Measurements from ENCODE around the gene MEIS3.
"Not testable (repeated sequence)": the region's sequence is repeated elsewhere in the genome, so short reads cannot be mapped to it uniquely, and the experiment has no call there.

The MEIS3 gene

DNA sequence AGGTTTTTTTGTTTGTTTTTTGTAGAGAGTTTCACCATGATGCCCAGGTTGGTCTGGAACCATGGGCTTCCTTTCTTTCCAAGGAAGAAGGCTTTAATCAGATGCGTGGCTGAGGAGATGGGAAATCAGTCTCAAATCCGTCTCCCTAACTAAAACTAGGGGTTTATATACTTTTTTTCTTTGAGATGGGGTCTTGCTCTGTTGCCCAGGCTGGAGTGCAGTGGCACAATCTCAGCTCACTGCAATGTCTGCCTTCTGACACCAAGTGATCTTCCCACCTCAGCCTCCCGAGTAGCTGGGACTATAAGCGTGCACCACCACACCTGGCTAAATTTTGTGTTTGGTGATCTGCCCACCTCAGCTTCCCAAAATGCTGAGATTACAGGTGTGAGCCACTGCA, 34.8 kb downstream of the MEIS3 start:
- whole genome bisulfite sequencing, 2 donors (ENCODE audit: extremely low coverage in 2 of 2, insufficient read length in 2 of 2, insufficient replicate concordance in 1 of 2) = no CpG with 5 or more reads among the region's 4 CpGs

DNA sequence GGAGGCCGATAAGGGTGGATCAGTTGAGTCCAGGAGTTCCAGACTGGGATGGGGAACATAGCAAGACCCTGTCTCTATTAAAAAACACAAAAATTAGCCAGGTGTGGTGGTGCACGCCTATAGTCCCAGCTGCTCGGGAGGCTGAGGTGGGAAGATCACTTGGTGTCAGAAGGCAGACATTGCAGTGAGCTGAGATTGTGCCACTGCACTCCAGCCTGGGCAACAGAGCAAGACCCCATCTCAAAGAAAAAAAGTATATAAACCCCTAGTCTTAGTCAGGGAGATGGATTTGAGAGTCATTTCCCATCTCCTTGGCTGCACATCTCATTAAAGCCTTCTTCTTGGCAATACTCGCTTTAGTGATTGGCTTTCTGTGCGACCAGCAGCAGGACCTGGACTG, 35.4 kb downstream of the MEIS3 start:
- not testable (repeated sequence) for H2BK5ac ChIP-seq (ENCODE audit: low read length); H3K9me3 ChIP-seq (replicated peaks in 1 of 2; ENCODE audit: control insufficient read depth in 2 of 2, insufficient read depth in 1 of 2, low read depth in 1 of 2, low read length in 2 of 2); H3K4me2 ChIP-seq (ENCODE audit: insufficient read depth, low read length, poor library complexity, severe bottlenecking); H3K4me1 ChIP-seq (ENCODE audit: control insufficient read depth in 2 of 2, insufficient read depth in 1 of 2, low read depth in 1 of 2, low read length in 2 of 2); H2BK120ac ChIP-seq (ENCODE audit: low read depth, low read length); H3K9ac ChIP-seq (ENCODE audit: low read depth, low read length, poor library complexity); H2AK5ac ChIP-seq (ENCODE audit: low read depth, low read length); H3K4ac ChIP-seq (ENCODE audit: low read length); H3K23ac ChIP-seq (ENCODE audit: low read depth, low read length, poor library complexity); H3K4me3 ChIP-seq (ENCODE audit: low read length in 2 of 2); DNase-seq (ENCODE audit: low spot score); H2AFZ ChIP-seq (ENCODE audit: low read length); H3K27ac ChIP-seq (replicated peaks; ENCODE audit: low read length); H3K79me1 ChIP-seq (ENCODE audit: low read depth, low read length); H4K91ac ChIP-seq (ENCODE audit: low read depth, low read length, poor library complexity); H3K14ac ChIP-seq (ENCODE audit: low read length); H3K27me3 ChIP-seq (ENCODE audit: control insufficient read depth in 3 of 3, insufficient read depth in 3 of 3, low read depth in 1 of 3, low read length in 3 of 3); H2BK12ac ChIP-seq (ENCODE audit: low read length); H2BK15ac ChIP-seq (ENCODE audit: low read length); H4K8ac ChIP-seq (ENCODE audit: low read depth, low read length); H3K18ac ChIP-seq (ENCODE audit: low read length)
- no CpG with 5 or more reads among the region's 5 CpGs for WGBS, 2 donors (ENCODE audit: extremely low coverage in 2 of 2, insufficient read length in 2 of 2, insufficient replicate concordance in 1 of 2)
- peaks cover 23 to 41% of the 10 kb centered on the region in 2 donors for H3K36me3 ChIP-seq (replicated peaks in 1 of 2; ENCODE audit: control insufficient read depth in 2 of 2, insufficient read depth in 2 of 2, low read length in 2 of 2)

More for the DNA sequence above, 34.8 kb downstream of the MEIS3 start:
- not testable (repeated sequence) for H2BK12ac ChIP-seq (ENCODE audit: low read length); H2BK5ac ChIP-seq (ENCODE audit: low read length); H3K14ac ChIP-seq (ENCODE audit: low read length); H3K9ac ChIP-seq (ENCODE audit: low read depth, low read length, poor library complexity); H3K23ac ChIP-seq (ENCODE audit: low read depth, low read length, poor library complexity); H2AFZ ChIP-seq (ENCODE audit: low read length); H3K27me3 ChIP-seq (ENCODE audit: control insufficient read depth in 3 of 3, insufficient read depth in 3 of 3, low read depth in 1 of 3, low read length in 3 of 3); H3K18ac ChIP-seq (ENCODE audit: low read length); H4K91ac ChIP-seq (ENCODE audit: low read depth, low read length, poor library complexity); H3K4ac ChIP-seq (ENCODE audit: low read length); H3K4me1 ChIP-seq (ENCODE audit: control insufficient read depth in 2 of 2, insufficient read depth in 1 of 2, low read depth in 1 of 2, low read length in 2 of 2); H3K27ac ChIP-seq (replicated peaks; ENCODE audit: low read length); H3K9me3 ChIP-seq (replicated peaks in 1 of 2; ENCODE audit: control insufficient read depth in 2 of 2, insufficient read depth in 1 of 2, low read depth in 1 of 2, low read length in 2 of 2); H3K79me1 ChIP-seq (ENCODE audit: low read depth, low read length); H3K4me2 ChIP-seq (ENCODE audit: insufficient read depth, low read length, poor library complexity, severe bottlenecking); H2AK5ac ChIP-seq (ENCODE audit: low read depth, low read length); DNase-seq (ENCODE audit: low spot score); H4K8ac ChIP-seq (ENCODE audit: low read depth, low read length); H3K4me3 ChIP-seq (ENCODE audit: low read length in 2 of 2); H2BK120ac ChIP-seq (ENCODE audit: low read depth, low read length); H2BK15ac ChIP-seq (ENCODE audit: low read length)
- H3K36me3 ChIP-seq (replicated peaks in 1 of 2; ENCODE audit: control insufficient read depth in 2 of 2, insufficient read depth in 2 of 2, low read length in 2 of 2) = peaks cover 23 to 36% of the 10 kb centered on the region in 2 donors

DNA sequence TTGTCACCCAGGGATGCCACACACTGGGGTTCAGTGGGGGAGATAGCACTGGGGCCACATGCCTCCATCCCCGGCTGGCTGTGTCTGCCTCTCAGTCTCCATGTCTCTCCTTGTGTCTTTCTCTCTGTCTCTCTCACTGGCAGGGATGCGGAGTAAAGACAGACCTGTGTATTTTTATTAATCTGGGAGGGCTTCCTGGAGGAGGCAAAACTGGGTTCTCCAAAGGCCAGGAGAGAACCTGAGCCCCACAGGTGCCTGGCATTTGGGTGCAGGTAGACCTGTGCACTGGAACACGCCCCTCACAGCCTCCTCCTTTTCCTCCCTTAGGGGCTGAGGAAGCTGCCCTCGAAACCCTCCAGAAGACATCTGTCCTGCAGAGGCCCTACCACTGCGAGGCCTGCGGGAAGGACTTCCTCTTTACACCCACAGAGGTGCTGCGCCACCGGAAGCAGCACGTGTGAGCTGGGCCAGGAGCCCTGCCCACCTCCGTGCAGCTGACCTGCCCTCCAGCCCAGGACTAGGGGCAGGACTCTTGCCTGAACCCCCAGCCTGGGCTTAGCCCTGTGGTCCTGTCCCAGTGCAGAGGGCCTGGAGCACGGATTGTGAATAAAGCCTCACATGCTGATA, 37.6 kb downstream of the MEIS3 start:
- Histone ChIP-seq H2BK120ac (ENCODE audit: low read depth, low read length) (no peak overlapping the region), H3K4me1 (ENCODE audit: control insufficient read depth in 2 of 2, insufficient read depth in 1 of 2, low read depth in 1 of 2, low read length in 2 of 2) (no peaks in the 10 kb centered on the region), H3K36me3 (replicated peaks in 1 of 2; ENCODE audit: control insufficient read depth in 2 of 2, insufficient read depth in 2 of 2, low read length in 2 of 2) (peaks cover 36 to 59% of the 10 kb centered on the region in 2 donors), H4K91ac (ENCODE audit: low read depth, low read length, poor library complexity) (no peak overlapping the region), H2BK12ac (ENCODE audit: low read length) (no peak overlapping the region), H3K79me1 (ENCODE audit: low read depth, low read length) (peaks cover 9% of the 10 kb centered on the region), H3K4me3 (ENCODE audit: low read length in 2 of 2) (no peak overlapping the region), H2AK5ac (ENCODE audit: low read depth, low read length) (no peak overlapping the region), H3K9me3 (replicated peaks in 1 of 2; ENCODE audit: control insufficient read depth in 2 of 2, insufficient read depth in 1 of 2, low read depth in 1 of 2, low read length in 2 of 2) (no peaks in the 10 kb centered on the region), H4K8ac (ENCODE audit: low read depth, low read length) (no peak overlapping the region), H3K27me3 (ENCODE audit: control insufficient read depth in 3 of 3, insufficient read depth in 3 of 3, low read depth in 1 of 3, low read length in 3 of 3) (no peaks in the 10 kb centered on the region), H3K23ac (ENCODE audit: low read depth, low read length, poor library complexity) (no peak overlapping the region), H2BK15ac (ENCODE audit: low read length) (no peak overlapping the region), H2AFZ (ENCODE audit: low read length) (no peak overlapping the region), H3K4ac (ENCODE audit: low read length) (no peak overlapping the region), H3K4me2 (ENCODE audit: insufficient read depth, low read length, poor library complexity, severe bottlenecking) (no peak overlapping the region), H3K27ac (replicated peaks; ENCODE audit: low read length) (no peak overlapping the region), H3K9ac (ENCODE audit: low read depth, low read length, poor library complexity) (peak overlapping the region; percentile 9), H3K14ac (ENCODE audit: low read length) (no peak overlapping the region), H2BK5ac (ENCODE audit: low read length) (no peak overlapping the region), H3K18ac (ENCODE audit: low read length) (no peak overlapping the region)
- no CpG with 5 or more reads among the region's 11 CpGs for WGBS, 2 donors (ENCODE audit: extremely low coverage in 2 of 2, insufficient read length in 2 of 2, insufficient replicate concordance in 1 of 2)
- no peak for DNase-seq (ENCODE audit: low spot score)

GRCh38 chr19:47381121-47381520, 38.2 kb downstream of the MEIS3 start:
- no CpG with 5 or more reads among the region's 14 CpGs for whole genome bisulfite sequencing, 2 donors (ENCODE audit: extremely low coverage in 2 of 2, insufficient read length in 2 of 2, insufficient replicate concordance in 1 of 2)
- H3K36me3 ChIP-seq (replicated peaks in 1 of 2; ENCODE audit: control insufficient read depth in 2 of 2, insufficient read depth in 2 of 2, low read length in 2 of 2) = peaks cover 43 to 66% of the 10 kb centered on the region in 2 donors

More at GRCh38 chr19:47381121-47381520, 38.2 kb downstream of the MEIS3 start:
- no peak overlapping the region for H2BK120ac ChIP-seq (ENCODE audit: low read depth, low read length)
- no peak overlapping the region for H2BK12ac ChIP-seq (ENCODE audit: low read length)
- H2AK5ac ChIP-seq (ENCODE audit: low read depth, low read length) = no peak overlapping the region
- H3K79me1 ChIP-seq (ENCODE audit: low read depth, low read length) = peaks cover 9% of the 10 kb centered on the region
- H3K23ac ChIP-seq (ENCODE audit: low read depth, low read length, poor library complexity) = no peak overlapping the region
- H2BK15ac ChIP-seq (ENCODE audit: low read length) = no peak overlapping the region
- H3K4me3 ChIP-seq (ENCODE audit: low read length in 2 of 2) = no peak overlapping the region
- H3K14ac ChIP-seq (ENCODE audit: low read length) = no peak overlapping the region
- no peak overlapping the region for H2BK5ac ChIP-seq (ENCODE audit: low read length)
- H2AFZ ChIP-seq (ENCODE audit: low read length) = no peak overlapping the region
- DNase-seq (ENCODE audit: low spot score) = no peak
- no peaks in the 10 kb centered on the region for H3K9me3 ChIP-seq (replicated peaks in 1 of 2; ENCODE audit: control insufficient read depth in 2 of 2, insufficient read depth in 1 of 2, low read depth in 1 of 2, low read length in 2 of 2)
- H3K4ac ChIP-seq (ENCODE audit: low read length) = no peak overlapping the region
- H3K27me3 ChIP-seq (ENCODE audit: control insufficient read depth in 3 of 3, insufficient read depth in 3 of 3, low read depth in 1 of 3, low read length in 3 of 3) = no peaks in the 10 kb centered on the region
- no peak overlapping the region for H3K18ac ChIP-seq (ENCODE audit: low read length)
- no peak overlapping the region for H4K91ac ChIP-seq (ENCODE audit: low read depth, low read length, poor library complexity)
- no peak overlapping the region for H3K4me2 ChIP-seq (ENCODE audit: insufficient read depth, low read length, poor library complexity, severe bottlenecking)
- no peak overlapping the region for H3K27ac ChIP-seq (replicated peaks; ENCODE audit: low read length)
- H3K9ac ChIP-seq (ENCODE audit: low read depth, low read length, poor library complexity) = no peak overlapping the region
- no peak overlapping the region for H4K8ac ChIP-seq (ENCODE audit: low read depth, low read length)
- no peaks in the 10 kb centered on the region for H3K4me1 ChIP-seq (ENCODE audit: control insufficient read depth in 2 of 2, insufficient read depth in 1 of 2, low read depth in 1 of 2, low read length in 2 of 2)
